K562 (cell line): Measurements from ENCODE around the gene FOXN1. TPM values are rescaled to one million over a fixed set of nuclear protein-coding genes. Genes with fewer than 3 reads are reported as not detected.

Experiments
- CHD1 ChIP-seq: fragments of 200-600 bp; sonication (generic); IDR thresholded peaks from one replicate; pipeline ENCODE4 v1.6.1; 2012; ENCODE audit warnings: mild to moderate bottlenecking, moderate library complexity, low read length, inconsistent platforms
- ESRRA ChIP-seq: fragments of 450-650 bp; IDR thresholded peaks from 2 replicates; pipeline ENCODE4 v1.6.1; 2014; ENCODE audit warnings: low read depth, mild to moderate bottlenecking, moderate library complexity, borderline replicate concordance
- MXI1 ChIP-seq: IDR thresholded peaks from 2 replicates; pipeline ENCODE4 v1.6.1; 2011; ENCODE audit warnings: low read depth, mild to moderate bottlenecking, improper control_type of control experiment, low read length
- POLR2AphosphoS5 ChIP-seq: IDR thresholded peaks from 2 replicates; pipeline ENCODE4 v1.6.1; 2011; ENCODE audit warnings: mild to moderate bottlenecking, low read depth, low read length, moderate library complexity; ENCODE audit not compliant: control insufficient read depth, insufficient read depth
- YBX1 ChIP-seq: fragments of 450-650 bp; IDR thresholded peaks from 2 replicates; pipeline ENCODE4 v1.7.1; 2016; ENCODE audit warnings: mild to moderate bottlenecking
- ZC3H11A ChIP-seq: IDR thresholded peaks from 2 replicates; pipeline ENCODE4 v1.6.1; 2012; ENCODE audit warnings: low read depth, low read length, improper control_type of control experiment
- ZNF175 ChIP-seq: fragments of 200-800 bp; sonication (Bioruptor generic); IDR thresholded peaks from 2 replicates; pipeline ENCODE4 v1.6.1; 2016; ENCODE audit warnings: low read depth, mild to moderate bottlenecking, missing genetic modification characterization, missing compliant biosample characterization
- ZNF79 ChIP-seq: fragments of 250-450 bp; sonication (Bioruptor Pico); IDR thresholded peaks from 2 replicates; pipeline ENCODE4 v1.4.0; 2020; ENCODE audit warnings: low read depth, mild to moderate bottlenecking, moderate library complexity
- polyA plus RNA-seq, 8 experiments: library from polyadenylated mRNA; depleted of rRNA in 4 of 8; stranded (reverse) in 5 of 8; unstranded in 3 of 8; fragments of >200 nt; fragmentation: Nextera tagmentation in 2 of 8; fragmentation: Illumina TruSeq in 1 of 8; extraction: Ambion mirVana in 2 of 8; extraction: Trizol in 1 of 8; gene quantifications; 2 replicates each; pipeline versions ENCODE4 v1.2.1 to v1.2.3, GENCODE V29; 2011 to 2014; ENCODE audit warnings: inconsistent platforms in 1 of 8, missing spikeins in 1 of 8
- total RNA-seq, 7 experiments: library from RNA; depleted of rRNA in 6 of 7; stranded (reverse); fragments of >200 nt in 6 of 7; fragmentation: Illumina TruSeq in 2 of 7; extraction: Trizol in 2 of 7; gene quantifications; 2 replicates each; pipeline versions ENCODE4 v1.2.1 to v1.2.3, GENCODE V29; 2011 to 2021; ENCODE audit warnings: low replicate concordance in 1 of 7
- TF ChIP-seq, protein P1 (sequence below): sonication (generic); formaldehyde crosslinking; IDR thresholded peaks from 2 replicates; pipeline ENCODE4 v1.8.1; 2023; ENCODE audit warnings: mild to moderate bottlenecking, missing genetic modification reagents
- TF ChIP-seq, protein P2 (sequence below): fragments of 450-650 bp; formaldehyde crosslinking; IDR thresholded peaks from 2 replicates; pipeline ENCODE4 v1.4.0; 2020; ENCODE audit warnings: mild to moderate bottlenecking, moderate library complexity
- TF ChIP-seq, protein P3 (sequence below): fragments of 450-650 bp; IDR thresholded peaks from 2 replicates; pipeline ENCODE4 v1.6.1; 2016; ENCODE audit warnings: low read depth
- TF ChIP-seq, protein P4 (sequence below): fragments of 450-650 bp; IDR thresholded peaks from 2 replicates; pipeline ENCODE4 v1.7.1; 2018; ENCODE audit warnings: mild to moderate bottlenecking, low read depth; ENCODE audit not compliant: partially characterized antibody

FOXN1 gene
- total and polyA plus RNA-seq, 9 of the 15 experiments (the other 6 are each of a cell fraction or from before 2014, with no cell fraction given) = not detected

DNA sequence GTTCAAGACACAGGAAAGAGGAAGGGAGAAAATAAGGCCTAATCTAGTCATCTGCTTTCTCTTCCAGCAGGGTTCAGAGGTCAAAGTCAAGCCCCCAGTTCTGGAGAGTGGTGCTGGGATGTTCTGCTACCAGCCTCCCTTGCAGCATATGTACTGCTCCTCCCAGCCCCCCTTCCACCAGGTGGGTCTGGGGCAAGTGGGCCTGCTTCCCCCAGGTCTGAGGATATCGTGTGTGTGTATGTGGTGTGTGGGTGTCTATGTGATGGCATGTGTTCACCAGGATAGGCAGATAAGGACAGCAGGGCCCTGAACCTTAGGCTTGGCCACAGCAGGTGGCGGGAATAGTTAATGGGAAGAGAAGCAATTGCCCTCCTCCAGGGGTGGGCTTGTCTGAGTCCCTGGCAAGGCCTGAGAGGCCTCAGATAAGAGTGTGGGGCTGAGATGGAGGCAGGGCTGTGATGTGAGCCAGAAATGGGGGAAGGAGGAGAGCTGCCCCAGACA is 21.1 kb downstream of the FOXN1 start (continued):
- TF ChIP-seq, protein P1, sequence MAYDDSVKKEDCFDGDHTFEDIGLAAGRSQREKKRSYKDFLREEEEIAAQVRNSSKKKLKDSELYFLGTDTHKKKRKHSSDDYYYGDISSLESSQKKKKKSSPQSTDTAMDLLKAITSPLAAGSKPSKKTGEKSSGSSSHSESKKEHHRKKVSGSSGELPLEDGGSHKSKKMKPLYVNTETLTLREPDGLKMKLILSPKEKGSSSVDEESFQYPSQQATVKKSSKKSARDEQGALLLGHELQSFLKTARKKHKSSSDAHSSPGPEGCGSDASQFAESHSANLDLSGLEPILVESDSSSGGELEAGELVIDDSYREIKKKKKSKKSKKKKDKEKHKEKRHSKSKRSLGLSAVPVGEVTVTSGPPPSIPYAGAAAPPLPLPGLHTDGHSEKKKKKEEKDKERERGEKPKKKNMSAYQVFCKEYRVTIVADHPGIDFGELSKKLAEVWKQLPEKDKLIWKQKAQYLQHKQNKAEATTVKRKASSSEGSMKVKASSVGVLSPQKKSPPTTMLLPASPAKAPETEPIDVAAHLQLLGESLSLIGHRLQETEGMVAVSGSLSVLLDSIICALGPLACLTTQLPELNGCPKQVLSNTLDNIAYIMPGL (CRISPR knock-in tag) = no peak
- TF ChIP-seq, protein P2, sequence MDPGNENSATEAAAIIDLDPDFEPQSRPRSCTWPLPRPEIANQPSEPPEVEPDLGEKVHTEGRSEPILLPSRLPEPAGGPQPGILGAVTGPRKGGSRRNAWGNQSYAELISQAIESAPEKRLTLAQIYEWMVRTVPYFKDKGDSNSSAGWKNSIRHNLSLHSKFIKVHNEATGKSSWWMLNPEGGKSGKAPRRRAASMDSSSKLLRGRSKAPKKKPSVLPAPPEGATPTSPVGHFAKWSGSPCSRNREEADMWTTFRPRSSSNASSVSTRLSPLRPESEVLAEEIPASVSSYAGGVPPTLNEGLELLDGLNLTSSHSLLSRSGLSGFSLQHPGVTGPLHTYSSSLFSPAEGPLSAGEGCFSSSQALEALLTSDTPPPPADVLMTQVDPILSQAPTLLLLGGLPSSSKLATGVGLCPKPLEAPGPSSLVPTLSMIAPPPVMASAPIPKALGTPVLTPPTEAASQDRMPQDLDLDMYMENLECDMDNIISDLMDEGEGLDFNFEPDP (CRISPR knock-in tag) = no peak
- TF ChIP-seq ZNF175 (CRISPR knock-in tag) = peak; percentile 75; the same call in 1 of the 2 replicates
- no peak for TF ChIP-seq CHD1
- TF ChIP-seq ESRRA = no peak
- 0 out of 2 replicates have a peak, but pooled peaks have one; percentile 40 for TF ChIP-seq MXI1
- TF ChIP-seq, protein P3, sequence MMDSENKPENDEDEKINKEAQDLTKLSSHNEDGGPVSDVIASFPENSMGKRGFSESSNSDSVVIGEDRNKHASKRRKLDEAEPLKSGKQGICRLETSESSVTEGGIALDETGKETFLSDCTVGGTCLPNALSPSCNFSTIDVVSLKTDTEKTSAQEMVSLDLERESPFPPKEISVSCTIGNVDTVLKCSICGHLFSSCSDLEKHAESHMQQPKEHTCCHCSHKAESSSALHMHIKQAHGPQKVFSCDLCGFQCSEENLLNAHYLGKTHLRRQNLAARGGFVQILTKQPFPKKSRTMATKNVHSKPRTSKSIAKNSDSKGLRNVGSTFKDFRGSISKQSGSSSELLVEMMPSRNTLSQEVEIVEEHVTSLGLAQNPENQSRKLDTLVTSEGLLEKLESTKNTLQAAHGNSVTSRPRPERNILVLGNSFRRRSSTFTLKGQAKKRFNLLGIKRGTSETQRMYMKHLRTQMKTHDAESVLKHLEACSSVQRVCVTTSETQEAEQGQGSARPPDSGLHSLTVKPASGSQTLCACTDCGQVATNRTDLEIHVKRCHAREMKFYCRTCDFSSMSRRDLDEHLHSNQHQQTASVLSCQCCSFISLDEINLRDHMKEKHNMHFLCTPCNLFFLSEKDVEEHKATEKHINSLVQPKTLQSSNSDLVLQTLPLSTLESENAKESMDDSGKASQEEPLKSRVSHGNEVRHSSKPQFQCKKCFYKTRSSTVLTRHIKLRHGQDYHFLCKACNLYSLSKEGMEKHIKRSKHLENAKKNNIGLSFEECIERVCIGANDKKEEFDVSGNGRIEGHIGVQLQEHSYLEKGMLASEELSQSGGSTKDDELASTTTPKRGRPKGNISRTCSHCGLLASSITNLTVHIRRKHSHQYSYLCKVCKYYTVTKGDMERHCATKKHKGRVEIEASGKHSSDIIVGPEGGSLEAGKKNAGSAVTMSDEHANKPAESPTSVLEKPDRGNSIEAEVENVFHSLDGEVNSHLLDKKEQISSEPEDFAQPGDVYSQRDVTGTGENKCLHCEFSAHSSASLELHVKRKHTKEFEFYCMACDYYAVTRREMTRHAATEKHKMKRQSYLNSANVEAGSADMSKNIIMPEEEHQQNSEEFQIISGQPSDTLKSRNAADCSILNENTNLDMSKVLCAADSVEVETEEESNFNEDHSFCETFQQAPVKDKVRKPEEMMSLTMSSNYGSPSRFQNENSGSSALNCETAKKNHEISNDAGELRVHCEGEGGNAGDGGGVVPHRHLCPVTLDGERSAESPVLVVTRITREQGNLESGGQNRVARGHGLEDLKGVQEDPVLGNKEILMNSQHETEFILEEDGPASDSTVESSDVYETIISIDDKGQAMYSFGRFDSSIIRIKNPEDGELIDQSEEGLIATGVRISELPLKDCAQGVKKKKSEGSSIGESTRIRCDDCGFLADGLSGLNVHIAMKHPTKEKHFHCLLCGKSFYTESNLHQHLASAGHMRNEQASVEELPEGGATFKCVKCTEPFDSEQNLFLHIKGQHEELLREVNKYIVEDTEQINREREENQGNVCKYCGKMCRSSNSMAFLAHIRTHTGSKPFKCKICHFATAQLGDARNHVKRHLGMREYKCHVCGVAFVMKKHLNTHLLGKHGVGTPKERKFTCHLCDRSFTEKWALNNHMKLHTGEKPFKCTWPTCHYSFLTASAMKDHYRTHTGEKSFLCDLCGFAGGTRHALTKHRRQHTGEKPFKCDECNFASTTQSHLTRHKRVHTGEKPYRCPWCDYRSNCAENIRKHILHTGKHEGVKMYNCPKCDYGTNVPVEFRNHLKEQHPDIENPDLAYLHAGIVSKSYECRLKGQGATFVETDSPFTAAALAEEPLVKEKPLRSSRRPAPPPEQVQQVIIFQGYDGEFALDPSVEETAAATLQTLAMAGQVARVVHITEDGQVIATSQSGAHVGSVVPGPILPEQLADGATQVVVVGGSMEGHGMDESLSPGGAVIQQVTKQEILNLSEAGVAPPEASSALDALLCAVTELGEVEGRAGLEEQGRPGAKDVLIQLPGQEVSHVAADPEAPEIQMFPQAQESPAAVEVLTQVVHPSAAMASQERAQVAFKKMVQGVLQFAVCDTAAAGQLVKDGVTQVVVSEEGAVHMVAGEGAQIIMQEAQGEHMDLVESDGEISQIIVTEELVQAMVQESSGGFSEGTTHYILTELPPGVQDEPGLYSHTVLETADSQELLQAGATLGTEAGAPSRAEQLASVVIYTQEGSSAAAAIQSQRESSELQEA = no peak
- peak; percentile 93 for TF ChIP-seq POLR2AphosphoS5
- TF ChIP-seq, protein P4, sequence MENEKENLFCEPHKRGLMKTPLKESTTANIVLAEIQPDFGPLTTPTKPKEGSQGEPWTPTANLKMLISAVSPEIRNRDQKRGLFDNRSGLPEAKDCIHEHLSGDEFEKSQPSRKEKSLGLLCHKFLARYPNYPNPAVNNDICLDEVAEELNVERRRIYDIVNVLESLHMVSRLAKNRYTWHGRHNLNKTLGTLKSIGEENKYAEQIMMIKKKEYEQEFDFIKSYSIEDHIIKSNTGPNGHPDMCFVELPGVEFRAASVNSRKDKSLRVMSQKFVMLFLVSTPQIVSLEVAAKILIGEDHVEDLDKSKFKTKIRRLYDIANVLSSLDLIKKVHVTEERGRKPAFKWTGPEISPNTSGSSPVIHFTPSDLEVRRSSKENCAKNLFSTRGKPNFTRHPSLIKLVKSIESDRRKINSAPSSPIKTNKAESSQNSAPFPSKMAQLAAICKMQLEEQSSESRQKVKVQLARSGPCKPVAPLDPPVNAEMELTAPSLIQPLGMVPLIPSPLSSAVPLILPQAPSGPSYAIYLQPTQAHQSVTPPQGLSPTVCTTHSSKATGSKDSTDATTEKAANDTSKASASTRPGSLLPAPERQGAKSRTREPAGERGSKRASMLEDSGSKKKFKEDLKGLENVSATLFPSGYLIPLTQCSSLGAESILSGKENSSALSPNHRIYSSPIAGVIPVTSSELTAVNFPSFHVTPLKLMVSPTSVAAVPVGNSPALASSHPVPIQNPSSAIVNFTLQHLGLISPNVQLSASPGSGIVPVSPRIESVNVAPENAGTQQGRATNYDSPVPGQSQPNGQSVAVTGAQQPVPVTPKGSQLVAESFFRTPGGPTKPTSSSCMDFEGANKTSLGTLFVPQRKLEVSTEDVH = peak; percentile 74
- TF ChIP-seq YBX1 = no peak
- TF ChIP-seq ZNF79 (CRISPR knock-in tag) = no peak
- TF ChIP-seq ZC3H11A = no peak
